ENCODE measurements around the gene WWOX. TPM values are rescaled to one million over a fixed set of nuclear protein-coding genes. Genes with fewer than 3 reads are reported as not detected.
A peak's percentile ranks its signal among the peaks of the same experiment; 100 is the strongest.

WWOX gene
- total and polyA plus RNA-seq, 2 of the 13 experiments (the other 11 are each of a cell fraction or from before 2014, with no cell fraction given) = 9.1 to 37.4 TPM

DNA sequence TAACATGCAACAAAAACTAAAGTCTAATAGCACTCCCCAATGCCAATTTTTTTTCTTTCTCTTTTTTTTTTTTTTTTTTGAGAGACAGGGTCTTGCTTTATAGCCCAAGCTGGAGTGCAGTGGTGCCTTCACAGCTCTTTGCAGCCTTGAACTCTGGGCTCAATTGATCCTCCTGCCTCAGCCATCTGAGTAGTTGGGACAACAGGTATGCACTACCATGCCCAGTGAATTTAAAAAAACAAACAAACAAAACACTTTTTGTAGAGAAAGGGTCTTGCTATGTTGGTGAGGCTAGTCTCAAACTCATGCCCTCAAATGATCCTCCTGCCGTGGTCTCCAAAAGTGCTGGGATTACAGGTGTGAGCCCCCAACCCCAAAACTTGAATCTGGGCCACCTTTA, 632.3 kb downstream of the WWOX start (continued):
- TF ChIP-seq, protein P1, sequence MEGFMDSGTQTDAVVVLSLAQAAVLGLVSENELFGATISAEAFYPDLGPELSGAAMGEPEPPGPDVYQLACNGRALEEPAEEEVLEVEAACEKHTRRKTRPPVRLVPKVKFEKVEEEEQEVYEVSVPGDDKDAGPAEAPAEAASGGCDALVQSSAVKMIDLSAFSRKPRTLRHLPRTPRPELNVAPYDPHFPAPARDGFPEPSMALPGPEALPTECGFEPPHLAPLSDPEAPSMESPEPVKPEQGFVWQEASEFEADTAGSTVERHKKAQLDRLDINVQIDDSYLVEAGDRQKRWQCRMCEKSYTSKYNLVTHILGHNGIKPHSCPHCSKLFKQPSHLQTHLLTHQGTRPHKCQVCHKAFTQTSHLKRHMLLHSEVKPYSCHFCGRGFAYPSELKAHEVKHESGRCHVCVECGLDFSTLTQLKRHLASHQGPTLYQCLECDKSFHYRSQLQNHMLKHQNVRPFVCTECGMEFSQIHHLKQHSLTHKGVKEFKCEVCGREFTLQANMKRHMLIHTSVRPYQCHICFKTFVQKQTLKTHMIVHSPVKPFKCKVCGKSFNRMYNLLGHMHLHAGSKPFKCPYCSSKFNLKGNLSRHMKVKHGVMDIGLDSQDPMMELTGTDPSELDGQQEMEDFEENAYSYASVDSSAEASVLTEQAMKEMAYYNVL (CRISPR knock-in tag; IDR thresholded peaks at IDR 0.05; ENCODE audit: borderline replicate concordance) = 0 out of 2 replicates have a peak, but pooled peaks have one; percentile 43
- TF ChIP-seq, protein P2, sequence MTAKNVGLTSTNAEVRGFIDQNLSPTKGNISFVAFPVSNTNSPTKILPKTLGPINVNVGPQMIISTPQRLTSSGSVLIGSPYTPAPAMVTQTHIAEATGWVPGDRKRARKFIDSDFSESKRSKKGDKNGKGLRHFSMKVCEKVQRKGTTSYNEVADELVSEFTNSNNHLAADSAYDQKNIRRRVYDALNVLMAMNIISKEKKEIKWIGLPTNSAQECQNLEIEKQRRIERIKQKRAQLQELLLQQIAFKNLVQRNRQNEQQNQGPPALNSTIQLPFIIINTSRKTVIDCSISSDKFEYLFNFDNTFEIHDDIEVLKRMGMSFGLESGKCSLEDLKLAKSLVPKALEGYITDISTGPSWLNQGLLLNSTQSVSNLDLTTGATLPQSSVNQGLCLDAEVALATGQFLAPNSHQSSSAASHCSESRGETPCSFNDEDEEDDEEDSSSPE (CRISPR knock-in tag; IDR thresholded peaks at IDR 0.05) = no peak; the same call in 1 of the 2 replicates
- no peak for TF ChIP-seq ZC3H13 (CRISPR knock-in tag; IDR thresholded peaks at IDR 0.05)
- TF ChIP-seq TBX2 (CRISPR knock-in tag; IDR thresholded peaks at IDR 0.05; ENCODE audit: borderline replicate concordance) = 0 out of 2 replicates have a peak, but pooled peaks have one; percentile 27
- TF ChIP-seq ZNF510 (CRISPR knock-in tag; IDR thresholded peaks at IDR 0.05; ENCODE audit: low read depth) = no peak
- TF ChIP-seq ONECUT2 (CRISPR knock-in tag; IDR thresholded peaks at IDR 0.05) = peak; percentile 50; the same call in 1 of the 2 replicates
- TF ChIP-seq KLF6 (CRISPR knock-in tag; IDR thresholded peaks at IDR 0.05) = 0 out of 2 replicates have a peak, but pooled peaks have one; percentile 24
- TF ChIP-seq, protein P3, sequence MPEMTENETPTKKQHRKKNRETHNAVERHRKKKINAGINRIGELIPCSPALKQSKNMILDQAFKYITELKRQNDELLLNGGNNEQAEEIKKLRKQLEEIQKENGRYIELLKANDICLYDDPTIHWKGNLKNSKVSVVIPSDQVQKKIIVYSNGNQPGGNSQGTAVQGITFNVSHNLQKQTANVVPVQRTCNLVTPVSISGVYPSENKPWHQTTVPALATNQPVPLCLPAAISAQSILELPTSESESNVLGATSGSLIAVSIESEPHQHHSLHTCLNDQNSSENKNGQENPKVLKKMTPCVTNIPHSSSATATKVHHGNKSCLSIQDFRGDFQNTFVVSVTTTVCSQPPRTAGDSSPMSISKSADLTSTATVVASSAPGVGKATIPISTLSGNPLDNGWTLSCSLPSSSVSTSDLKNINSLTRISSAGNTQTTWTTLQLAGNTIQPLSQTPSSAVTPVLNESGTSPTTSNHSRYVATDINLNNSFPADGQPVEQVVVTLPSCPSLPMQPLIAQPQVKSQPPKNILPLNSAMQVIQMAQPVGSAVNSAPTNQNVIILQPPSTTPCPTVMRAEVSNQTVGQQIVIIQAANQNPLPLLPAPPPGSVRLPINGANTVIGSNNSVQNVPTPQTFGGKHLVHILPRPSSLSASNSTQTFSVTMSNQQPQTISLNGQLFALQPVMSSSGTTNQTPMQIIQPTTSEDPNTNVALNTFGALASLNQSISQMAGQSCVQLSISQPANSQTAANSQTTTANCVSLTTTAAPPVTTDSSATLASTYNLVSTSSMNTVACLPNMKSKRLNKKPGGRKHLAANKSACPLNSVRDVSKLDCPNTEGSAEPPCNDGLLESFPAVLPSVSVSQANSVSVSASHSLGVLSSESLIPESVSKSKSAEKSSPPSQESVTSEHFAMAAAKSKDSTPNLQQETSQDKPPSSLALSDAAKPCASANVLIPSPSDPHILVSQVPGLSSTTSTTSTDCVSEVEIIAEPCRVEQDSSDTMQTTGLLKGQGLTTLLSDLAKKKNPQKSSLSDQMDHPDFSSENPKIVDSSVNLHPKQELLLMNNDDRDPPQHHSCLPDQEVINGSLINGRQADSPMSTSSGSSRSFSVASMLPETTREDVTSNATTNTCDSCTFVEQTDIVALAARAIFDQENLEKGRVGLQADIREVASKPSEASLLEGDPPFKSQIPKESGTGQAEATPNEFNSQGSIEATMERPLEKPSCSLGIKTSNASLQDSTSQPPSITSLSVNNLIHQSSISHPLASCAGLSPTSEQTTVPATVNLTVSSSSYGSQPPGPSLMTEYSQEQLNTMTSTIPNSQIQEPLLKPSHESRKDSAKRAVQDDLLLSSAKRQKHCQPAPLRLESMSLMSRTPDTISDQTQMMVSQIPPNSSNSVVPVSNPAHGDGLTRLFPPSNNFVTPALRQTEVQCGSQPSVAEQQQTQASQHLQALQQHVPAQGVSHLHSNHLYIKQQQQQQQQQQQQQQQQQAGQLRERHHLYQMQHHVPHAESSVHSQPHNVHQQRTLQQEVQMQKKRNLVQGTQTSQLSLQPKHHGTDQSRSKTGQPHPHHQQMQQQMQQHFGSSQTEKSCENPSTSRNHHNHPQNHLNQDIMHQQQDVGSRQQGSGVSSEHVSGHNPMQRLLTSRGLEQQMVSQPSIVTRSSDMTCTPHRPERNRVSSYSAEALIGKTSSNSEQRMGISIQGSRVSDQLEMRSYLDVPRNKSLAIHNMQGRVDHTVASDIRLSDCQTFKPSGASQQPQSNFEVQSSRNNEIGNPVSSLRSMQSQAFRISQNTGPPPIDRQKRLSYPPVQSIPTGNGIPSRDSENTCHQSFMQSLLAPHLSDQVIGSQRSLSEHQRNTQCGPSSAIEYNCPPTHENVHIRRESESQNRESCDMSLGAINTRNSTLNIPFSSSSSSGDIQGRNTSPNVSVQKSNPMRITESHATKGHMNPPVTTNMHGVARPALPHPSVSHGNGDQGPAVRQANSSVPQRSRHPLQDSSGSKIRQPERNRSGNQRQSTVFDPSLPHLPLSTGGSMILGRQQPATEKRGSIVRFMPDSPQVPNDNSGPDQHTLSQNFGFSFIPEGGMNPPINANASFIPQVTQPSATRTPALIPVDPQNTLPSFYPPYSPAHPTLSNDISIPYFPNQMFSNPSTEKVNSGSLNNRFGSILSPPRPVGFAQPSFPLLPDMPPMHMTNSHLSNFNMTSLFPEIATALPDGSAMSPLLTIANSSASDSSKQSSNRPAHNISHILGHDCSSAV (CRISPR knock-in tag; IDR thresholded peaks at IDR 0.05; ENCODE audit: borderline replicate concordance) = no peak
- peak; percentile 51; the same call in 1 of the 2 replicates for TF ChIP-seq ZMYM3 (CRISPR knock-in tag; IDR thresholded peaks at IDR 0.05)
- TF ChIP-seq CAMTA2 (CRISPR knock-in tag; IDR thresholded peaks at IDR 0.05; ENCODE audit: borderline replicate concordance) = no peak
- TF ChIP-seq, protein P4, sequence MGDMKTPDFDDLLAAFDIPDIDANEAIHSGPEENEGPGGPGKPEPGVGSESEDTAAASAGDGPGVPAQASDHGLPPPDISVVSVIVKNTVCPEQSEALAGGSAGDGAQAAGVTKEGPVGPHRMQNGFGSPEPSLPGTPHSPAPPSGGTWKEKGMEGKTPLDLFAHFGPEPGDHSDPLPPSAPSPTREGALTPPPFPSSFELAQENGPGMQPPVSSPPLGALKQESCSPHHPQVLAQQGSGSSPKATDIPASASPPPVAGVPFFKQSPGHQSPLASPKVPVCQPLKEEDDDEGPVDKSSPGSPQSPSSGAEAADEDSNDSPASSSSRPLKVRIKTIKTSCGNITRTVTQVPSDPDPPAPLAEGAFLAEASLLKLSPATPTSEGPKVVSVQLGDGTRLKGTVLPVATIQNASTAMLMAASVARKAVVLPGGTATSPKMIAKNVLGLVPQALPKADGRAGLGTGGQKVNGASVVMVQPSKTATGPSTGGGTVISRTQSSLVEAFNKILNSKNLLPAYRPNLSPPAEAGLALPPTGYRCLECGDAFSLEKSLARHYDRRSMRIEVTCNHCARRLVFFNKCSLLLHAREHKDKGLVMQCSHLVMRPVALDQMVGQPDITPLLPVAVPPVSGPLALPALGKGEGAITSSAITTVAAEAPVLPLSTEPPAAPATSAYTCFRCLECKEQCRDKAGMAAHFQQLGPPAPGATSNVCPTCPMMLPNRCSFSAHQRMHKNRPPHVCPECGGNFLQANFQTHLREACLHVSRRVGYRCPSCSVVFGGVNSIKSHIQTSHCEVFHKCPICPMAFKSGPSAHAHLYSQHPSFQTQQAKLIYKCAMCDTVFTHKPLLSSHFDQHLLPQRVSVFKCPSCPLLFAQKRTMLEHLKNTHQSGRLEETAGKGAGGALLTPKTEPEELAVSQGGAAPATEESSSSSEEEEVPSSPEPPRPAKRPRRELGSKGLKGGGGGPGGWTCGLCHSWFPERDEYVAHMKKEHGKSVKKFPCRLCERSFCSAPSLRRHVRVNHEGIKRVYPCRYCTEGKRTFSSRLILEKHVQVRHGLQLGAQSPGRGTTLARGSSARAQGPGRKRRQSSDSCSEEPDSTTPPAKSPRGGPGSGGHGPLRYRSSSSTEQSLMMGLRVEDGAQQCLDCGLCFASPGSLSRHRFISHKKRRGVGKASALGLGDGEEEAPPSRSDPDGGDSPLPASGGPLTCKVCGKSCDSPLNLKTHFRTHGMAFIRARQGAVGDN (CRISPR knock-in tag; IDR thresholded peaks at IDR 0.05) = no peak
